NAMALWA (cell line): ENCODE data around the gene PCNT.
"Not testable (repeated sequence)": the region's sequence is repeated elsewhere in the genome, so short reads cannot be mapped to it uniquely, and the experiment has no call there.

Experiments
- DNase-seq: peaks from one replicate; pipeline ENCODE4 v3.0.0-alpha.2; 2015; ENCODE audit warnings: low spot score

The PCNT gene

DNA sequence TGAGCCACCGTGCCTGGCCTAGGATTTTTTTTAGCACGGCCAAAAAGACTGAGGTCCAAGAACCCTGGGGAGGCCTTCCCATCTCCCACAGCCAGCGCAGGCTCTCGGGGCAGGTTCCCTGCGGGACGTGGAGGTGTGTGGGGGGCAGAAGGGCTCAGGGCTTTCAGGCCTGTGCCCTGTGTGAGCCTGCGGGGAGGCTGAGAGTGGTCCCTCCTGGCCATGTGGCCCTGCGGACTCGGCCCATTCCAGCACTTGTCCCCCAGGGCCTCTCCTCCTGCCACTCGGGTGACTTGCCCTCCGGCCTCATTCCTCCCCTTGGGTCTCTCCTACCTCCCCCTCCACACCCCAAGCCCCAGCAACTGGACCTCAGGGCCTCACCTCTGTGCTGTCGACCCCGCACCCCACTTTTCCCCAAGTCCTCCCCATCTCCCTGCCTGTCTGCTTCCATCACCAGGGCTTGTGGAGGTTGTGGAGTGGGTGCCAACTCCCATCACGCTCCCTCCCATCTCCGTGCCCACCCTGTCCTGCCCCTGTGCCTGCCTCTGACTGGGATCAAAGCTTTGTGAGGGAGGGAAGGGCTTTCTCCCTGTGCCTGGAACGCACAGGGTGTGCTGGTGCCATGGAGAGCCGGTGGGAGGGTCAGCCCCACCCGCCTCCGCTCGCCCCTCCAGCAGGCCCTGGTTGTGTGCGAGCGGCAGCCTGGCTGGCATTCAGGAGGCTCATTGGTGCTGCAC, 102.5 kb downstream of the PCNT start:
- DNase-seq, result no peak

DNA sequence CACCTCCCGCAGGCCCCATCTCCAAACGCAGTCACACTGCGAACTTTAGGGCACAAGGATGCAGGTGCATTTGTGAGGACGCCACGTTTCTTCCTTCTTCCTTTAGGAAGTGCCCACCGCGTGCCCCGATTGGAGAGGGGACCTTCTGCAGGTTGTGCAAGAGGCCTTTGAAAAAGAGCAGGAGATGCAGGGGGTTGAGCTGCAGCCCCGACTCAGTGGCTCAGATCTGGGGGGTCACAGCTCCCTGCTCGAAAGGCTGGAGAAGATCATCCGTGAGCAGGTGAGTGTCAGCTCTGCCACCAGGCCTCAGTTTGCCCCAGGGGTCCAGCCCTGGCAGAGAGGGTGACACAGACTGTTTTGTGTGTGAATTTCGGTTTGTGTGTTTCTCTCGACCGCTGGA, 103.6 kb downstream of the PCNT start:
- no peak for DNase-seq

DNA sequence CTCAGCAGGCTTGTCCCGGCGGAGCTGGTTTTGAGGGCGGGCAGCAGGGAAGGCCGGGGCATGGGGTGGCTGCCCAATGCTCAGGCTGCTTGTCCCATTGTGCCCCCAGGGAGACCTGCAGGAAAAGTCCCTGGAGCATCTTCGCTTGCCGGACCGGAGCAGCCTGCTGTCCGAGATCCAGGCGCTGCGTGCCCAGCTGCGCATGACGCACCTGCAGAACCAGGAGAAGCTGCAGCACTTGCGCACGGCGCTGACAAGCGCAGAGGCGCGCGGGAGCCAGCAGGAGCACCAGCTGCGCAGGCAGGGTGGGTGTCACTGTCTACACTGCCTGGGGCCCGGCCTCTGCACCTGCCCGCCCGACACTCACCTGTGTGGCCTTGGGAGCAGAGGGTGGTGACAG, 104.3 kb downstream of the PCNT start:
- DNase-seq, result no peak

DNA sequence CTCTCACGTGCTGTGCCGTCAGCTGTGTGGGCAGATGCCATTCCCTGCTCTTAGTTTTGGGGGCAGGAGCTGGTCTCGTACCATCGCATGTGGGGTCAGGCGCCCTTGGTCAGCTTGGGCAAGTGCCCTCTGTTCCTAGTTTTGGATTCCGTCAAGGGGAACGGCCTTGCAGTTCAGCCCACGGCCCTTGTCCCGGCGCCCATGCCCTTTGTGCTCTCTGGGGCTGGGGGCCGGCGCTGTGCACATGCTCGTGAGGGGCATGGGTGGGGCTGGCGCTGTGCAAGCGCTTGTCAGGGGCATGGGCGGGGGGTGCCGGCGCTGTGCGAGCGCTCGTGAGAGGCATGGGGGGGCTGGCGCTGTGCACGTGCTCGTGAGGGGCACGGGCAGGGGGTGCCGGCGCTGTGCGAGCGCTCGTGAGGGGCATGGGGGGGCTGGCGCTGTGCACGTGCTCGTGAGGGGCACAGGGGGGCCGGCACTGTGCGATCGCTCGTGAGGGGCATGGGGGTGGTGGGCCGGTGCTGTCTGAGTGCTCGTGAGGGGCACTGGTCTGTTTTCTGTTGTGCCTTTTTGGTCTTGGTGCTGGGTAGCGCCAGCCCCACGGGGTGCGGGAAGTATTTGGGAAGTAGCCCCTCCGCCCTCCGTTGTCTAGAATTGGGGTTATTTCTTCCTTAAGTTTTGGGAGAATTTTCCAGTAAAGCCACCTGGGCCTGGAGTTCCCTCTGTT, 105.2 kb downstream of the PCNT start:
- no peak for DNase-seq

DNA sequence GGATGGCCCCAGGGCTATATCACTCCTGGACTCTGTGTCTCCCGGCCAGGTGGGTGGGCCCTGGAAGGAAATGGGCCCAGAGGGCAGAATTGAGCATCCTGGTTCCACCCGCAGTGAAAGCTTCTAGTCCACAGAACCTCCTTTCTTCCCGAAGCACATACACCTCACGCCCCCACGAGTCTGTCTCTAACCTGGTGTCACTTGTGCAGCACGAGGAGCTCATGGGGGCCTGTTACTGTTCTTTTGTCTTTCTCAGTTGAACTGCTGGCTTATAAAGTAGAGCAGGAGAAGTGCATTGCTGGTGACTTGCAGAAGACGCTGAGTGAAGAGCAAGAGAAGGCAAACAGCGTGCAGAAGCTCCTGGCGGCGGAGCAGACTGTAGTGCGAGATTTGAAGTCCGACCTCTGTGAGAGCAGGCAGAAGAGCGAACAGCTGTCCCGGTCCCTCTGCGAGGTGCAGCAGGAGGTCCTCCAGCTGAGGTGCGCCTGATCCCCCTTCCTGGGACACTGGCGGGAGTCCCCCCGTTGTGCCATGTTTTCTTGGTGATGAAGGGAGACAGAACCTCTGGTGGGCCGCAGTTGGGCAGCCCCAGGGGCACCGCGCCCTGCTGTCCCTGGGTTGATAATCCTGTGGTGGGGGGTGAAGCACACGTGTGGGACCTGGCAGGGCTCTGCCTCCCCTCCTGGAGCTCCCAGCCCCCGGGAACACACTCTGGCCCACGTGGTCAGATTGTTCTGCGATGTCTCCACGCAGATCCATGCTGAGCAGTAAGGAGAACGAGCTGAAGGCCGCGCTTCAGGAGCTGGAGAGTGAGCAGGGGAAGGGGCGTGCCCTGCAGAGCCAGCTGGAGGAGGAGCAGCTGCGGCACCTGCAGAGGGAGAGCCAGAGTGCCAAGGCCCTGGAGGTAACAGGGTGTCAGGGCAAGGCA, 106.1 kb downstream of the PCNT start:
- no peak for DNase-seq

DNA sequence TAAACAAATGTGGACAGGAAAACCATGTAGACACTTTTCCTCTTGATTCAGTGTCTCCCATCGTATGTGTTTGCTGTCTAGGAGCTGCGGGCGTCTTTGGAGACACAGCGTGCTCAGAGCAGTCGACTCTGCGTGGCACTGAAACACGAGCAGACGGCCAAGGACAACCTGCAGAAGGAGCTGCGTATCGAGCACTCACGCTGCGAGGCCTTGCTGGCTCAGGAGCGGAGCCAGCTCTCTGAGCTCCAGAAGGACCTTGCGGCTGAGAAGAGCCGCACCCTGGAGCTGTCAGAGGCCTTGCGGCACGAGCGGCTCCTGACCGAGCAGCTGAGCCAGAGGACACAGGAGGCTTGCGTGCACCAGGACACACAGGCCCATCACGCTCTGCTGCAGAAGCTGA, 107.5 kb downstream of the PCNT start:
- no peak for DNase-seq

DNA sequence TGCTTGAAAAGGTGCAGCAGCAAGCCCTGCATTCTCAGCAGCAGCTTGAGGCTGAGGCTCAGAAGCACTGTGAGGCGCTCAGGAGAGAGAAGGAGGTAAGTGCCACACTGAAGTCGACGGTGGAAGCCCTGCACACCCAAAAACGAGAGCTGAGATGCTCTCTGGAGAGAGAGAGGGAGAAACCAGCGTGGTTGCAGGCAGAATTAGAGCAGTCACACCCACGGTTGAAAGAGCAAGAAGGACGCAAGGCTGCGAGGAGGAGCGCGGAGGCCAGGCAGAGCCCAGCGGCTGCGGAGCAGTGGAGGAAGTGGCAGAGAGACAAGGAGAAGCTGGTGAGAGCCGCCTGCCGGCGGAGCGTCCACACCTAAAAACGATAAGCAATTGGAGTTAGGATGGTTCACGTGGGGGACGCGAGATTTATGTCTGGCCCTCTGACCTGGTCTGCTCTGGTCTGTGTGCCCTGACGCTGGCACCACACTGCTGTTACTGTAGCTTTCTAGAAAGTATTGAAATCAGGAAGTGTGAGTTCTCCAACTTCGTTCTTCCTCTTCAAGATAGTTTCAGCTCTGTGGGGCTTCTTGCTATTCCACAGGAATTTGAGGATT, 108.0 kb downstream of the PCNT start:
- DNase-seq, result no peak

DNA sequence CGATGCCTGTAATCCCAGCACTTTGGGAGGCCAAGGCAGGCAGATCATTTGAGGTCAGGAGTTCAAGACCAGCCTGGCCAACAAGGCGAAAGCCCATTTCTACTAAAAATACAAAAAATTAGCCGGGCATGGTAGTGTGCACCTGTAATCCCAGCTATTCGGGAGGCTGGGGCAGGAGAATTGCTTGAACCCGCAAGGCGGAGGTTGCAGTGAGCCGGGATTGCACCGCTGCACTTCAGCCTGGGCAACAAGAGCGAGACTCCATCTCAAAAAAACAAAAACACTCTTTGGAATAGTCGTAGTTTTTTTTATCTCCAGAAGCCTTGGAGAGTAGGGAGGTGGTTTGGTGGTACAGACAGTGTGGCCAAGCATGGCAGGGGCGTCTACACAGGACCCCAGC, 109.2 kb downstream of the PCNT start:
- not testable (repeated sequence) for DNase-seq

DNA sequence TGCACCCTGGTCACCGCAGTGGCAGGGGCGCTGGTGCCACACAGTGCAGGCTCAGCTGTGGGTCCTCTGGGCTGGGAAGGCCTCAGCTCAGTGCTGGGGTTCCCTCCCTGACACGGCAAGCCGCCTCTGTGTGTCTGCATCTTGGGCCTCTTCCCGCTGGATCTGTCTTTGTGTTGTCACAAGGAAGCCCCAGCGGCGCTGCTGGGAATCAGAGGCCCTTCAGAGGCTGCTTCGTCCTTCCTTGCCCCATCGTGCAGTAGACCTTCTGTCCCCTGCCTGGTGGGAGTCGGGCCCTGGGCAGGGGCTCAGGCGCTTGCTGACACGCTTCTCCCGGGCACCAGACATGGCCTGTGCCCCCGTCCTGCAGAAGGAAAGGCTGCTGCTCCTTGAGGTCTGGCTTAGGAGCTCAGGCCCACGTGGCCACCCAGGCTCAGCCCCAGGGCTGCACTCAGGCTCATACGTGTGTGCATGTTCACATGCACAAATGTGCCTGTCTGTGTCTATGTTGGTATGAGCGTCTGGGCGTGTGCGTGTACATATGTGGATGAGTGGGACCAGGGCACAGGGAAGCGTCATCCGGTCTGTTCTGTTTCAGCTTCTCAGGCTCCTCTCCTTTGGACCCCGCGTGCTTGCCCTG, 110.5 kb downstream of the PCNT start:
- DNase-seq, result no peak

DNA sequence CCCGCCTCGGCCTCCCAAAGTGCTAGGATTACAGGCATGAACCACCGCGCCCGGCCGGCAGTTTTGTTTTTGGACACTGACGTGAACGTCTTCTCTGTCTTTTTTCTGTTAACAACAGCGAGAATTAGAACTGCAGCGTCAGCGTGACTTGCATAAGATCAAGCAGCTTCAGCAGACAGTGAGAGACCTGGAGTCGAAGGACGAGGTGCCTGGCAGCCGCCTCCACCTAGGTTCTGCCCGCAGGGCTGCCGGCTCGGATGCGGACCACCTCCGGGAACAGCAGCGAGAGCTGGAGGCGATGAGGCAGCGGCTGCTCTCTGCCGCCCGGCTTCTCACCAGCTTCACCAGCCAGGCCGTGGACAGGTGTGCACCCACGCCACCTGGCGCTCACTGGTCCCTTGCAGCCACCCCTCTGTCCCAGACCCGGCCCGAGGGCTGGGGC, 111.9 kb downstream of the PCNT start:
- no peak for DNase-seq

DNA sequence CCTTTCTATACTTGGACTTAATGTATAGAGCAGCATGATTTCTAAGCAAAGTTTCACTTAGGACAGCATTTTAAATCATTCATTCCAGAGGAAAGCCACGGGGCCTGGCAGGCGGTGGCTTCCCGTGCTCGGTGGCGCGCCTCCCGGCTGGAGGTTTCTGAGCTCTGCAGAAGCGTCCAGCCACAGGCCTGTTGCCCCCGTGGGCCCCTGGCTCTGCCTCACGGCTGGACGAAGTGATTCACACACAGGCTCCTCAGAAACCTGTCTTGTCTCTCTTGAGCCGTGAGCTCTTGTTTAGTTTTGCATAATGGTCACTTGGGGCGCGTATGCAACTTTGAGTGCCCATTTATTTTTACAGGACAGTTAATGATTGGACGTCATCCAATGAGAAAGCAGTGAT, 112.7 kb downstream of the PCNT start:
- no peak for DNase-seq

DNA sequence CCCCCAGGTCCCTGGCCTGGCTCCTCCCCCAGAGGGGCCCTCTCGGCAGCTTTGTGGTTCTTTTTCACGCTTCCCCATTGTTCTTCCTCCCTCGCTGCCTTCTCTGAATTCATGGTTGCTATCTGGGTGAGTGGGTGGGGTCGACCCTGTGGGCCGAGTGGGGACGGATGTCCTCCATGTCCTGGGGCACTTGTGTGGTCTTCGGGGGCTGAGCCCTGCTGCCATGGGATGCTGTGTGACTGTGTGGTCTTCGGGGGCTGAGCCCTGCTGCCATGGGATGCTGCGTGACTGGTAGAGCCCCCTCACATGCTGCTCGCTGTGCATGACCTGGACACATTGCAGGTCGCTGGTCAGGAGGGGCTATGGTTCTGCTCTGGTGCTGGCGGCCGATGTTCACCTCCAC, 113.1 kb downstream of the PCNT start:
- no peak for DNase-seq

DNA sequence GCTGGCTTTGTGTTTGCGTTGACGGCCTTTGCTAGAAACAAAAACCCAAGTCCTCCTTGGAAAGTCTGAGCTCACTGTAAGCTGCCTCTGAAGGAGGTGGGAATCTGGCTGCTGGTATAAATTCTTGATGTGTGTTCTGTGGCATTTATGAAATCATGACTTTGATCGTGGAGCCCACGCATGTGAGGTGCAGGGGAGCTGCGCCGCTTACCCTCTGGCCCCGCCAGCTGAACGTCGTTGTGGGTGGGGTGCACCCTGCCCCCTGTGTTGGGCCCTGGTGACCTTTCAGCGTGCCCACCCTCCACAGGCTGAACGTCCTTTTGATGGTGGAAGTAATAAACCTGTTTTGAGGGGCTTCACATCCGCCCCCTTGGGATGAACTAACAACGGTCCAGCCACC, 113.6 kb downstream of the PCNT start:
- DNase-seq, result no peak

DNA sequence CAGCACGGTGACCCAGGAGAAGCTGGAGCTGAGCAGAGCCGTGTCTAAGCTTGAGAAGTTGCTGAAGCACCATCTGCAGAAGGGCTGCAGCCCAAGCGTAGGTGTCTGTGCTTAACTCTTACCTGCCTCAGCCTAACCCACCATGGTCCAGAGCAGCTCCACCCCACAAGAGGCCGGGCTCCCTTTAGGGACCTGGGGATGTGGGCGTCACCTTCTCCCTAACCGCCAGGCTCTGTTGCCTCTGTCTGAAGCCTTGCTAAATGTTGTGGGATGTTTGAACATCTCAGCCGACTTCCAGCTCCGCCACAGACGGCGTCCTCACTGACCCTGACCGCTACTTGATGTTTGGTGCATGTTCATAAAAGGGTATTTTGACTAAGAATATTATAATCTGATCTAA, 114.3 kb downstream of the PCNT start:
- DNase-seq, result no peak

DNA sequence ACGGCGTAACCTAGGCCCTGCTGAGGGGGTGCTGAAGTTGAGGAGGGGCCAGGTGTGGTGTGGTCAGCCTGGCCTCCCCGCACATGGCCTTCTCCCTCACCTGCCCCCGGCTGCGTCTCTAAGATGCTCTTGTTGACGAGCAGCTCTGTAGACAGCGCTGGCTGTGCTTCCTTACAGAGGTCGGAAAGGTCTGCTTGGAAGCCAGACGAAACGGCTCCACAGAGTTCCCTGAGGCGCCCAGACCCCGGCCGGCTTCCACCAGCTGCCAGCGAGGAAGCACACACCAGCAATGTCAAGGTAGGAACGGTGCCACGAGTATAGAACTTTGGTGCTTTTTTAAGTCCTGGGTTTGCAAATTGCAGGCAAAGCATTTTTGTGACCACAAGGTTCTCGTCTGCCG, 116.0 kb downstream of the PCNT start:
- no peak for DNase-seq

DNA sequence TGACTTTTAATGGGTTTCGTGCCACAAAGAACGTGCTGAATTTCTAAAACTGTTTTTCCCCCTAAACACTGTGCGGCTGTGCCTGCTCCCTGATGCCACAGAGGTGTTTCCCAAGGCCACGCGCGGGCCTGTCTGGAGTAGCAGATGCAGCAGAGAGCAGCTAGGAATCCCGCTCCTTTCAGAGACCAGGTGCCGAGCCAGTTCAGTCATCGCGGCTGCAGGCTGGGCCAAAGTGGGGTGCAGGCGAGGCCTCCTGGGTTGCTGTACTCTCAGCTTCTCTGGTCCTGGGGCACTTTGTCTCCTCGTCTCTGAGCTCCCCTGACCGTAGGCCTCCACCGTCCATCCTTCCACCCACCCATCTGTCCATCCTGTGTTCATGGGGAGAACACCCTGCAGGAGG, 117.4 kb downstream of the PCNT start:
- DNase-seq, result no peak

DNA sequence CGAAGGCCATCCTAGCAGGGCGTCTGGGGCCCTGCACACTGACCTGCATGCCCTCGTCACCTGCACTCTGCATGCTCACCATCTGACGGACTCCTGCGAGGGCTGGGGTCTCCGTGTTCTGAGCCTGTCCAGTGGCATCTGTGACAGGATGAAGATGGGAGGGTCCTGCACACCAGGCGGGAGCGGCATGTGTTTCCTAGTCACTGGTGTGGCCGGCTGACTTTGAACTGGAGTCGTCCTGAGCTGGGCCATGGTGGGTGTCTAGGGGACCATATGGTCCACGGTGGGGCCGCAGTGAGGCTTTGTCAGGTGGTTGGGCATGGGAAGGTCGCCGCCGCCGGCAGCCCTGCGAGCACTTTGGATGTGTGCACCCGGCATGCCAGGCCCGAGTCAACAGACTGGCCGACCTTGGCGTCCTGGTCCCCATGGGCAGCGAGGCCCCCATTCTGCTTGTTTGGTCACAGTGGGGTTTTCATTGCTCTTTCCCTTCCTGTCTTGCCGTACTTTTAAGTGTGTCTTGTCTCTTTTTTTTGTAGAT, 118.1 kb downstream of the PCNT start:
- no peak for DNase-seq

DNA sequence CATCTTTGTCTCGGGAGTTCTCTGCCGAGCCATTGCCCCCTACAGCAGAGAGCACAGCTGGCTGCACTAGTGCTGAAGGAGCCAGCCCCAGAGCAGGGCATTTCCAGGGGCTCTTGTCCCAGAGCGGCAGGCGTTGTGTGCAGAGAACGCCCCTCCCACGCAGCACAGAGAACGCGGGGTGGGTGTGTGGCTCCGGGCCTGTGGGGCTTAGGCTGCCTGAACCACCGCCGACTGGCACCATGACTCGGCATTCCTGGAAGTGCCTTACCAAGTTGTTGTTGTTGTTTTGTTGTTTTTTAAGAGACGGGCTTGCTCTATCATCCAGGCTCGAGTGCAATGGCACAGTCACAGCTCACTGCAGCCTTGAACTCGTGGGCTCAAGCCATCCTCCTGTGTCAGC, 119.0 kb downstream of the PCNT start:
- no peak for DNase-seq

DNA sequence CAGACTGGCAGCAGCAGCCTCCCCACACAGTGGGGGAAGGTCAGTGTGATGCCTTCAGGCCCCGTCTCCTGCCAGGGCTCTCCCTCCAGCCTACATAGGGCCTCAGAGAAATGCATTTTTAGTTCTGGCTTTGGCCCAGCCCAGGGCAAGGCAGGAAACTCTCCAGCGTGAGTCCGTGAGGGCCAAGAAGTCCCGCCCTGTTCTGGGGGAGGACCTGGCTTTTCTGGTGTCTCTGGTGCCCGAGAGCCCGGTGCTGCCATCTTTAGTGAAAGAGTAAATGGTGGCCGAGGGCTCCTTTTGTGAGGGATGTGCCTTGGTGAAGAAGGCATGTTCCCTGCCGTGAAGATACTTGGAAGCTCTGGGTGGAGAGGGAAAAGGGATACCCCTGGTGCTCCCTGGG, 120.0 kb downstream of the PCNT start:
- no peak for DNase-seq

DNA sequence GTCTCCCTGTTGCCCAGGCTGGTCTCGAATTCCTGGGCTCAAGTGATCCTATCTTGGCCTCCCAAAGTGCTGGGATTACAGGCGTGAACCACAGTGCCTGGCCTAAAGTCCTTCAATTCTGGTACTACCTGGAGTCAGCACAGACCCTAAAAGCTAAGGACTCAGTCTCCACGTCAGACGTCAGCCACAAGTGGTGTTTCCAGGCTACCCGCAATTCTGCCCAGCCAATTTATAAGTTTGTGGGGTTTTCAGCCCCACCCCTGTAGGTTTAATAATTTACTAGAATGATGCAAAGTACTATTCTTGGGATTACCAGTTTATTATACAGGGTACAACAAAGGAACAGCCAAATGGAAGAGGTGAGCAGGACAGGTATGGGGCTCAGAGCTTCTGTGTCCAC, 124.2 kb downstream of the PCNT start:
- DNase-seq, result no peak

DNA sequence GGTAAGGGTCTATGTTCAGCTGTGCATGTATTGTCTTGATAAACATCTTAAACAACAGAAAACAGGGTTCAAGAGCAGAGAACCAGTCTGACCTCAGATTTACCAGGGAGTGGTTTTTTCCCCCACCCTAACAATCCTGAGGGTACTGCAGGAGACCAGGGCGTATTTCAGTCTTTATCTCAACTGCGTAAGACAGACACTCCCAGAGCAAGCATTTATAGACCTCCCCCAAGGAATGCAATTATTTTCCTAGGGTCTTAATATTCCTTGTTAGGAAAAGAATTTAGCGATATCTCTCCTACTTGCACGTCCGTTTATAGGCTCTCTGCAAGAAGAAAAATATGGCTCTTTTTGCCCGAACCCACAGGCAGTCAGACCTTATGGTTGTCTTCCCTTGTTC, 124.9 kb downstream of the PCNT start:
- DNase-seq, result not testable (repeated sequence)

DNA sequence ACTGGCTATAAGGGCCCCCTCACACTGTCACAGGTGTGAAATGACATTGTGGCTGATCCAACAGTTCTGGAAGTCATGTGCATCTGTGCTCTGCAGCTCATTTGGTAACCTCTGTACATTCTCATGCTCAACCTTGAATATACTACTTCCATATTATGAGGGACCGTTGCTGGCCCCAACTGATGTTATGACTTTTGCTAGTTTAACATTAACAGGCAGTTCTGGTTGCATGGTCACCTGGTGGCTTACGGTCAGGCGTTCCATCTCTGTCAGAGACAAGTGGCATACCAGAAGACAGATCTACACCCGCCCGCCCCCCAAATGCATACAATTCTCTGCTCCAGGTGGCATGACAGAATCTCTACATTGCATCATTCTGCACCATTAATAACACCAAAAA, 128.8 kb downstream of the PCNT start:
- DNase-seq, result no peak
